A673 (cell line): ENCODE results near the gene IL12RB1. TPM values are rescaled to one million over a fixed set of nuclear protein-coding genes. Genes with fewer than 3 reads are reported as not detected.

Source experiments
- BruUV-seq: library from RNA; stranded (reverse); fragments of 400-500 nt; replicated peaks from 2 replicates; lab custom pipeline; 2021; lab: Mats Ljungman, UMichigan
- CTCF ChIA-PET: fragments of 300-600 bp; sonication (Branson Sonifier 250); formaldehyde crosslinking; loops from one replicate; lab custom pipeline; 2022; ENCODE audit warnings: antibody characterized with exemption; lab: Charles Lee
- POLR2A ChIA-PET: fragments of 300-600 bp; sonication (Branson Sonifier 250); formaldehyde crosslinking; loops from one replicate; lab custom pipeline; 2022; ENCODE audit warnings: antibody characterized with exemption; ENCODE audit not compliant: low non-redundant PET; lab: Charles Lee
- DNase-seq: peaks from one replicate; pipeline ENCODE4 v3.0.0-alpha.2; 2015; ENCODE audit warnings: low spot score
- H3K27ac ChIP-seq: fragments of 200-600 bp; sonication (generic); 2 replicates; pipeline ENCODE4 v1.5.1; 2016; ENCODE audit warnings: mixed run types, low read depth, mild to moderate bottlenecking, mixed read lengths, antibody characterized with exemption, low read length; ENCODE audit not compliant: poor library complexity, severe bottlenecking
- H3K27me3 ChIP-seq: fragments of 200-600 bp; sonication (generic); replicated peaks from 2 replicates; pipeline ENCODE4 v1.6.1; 2017; ENCODE audit warnings: mixed run types, low read depth, mild to moderate bottlenecking, mixed read lengths, antibody characterized with exemption, low read length; ENCODE audit not compliant: insufficient read depth, poor library complexity
- H3K36me3 ChIP-seq: fragments of 200-600 bp; sonication (generic); 2 replicates; pipeline ENCODE4 v1.6.1; 2016; ENCODE audit warnings: mixed run types, mild to moderate bottlenecking, mixed read lengths, antibody characterized with exemption, low read length; ENCODE audit not compliant: insufficient read depth, poor library complexity, severe bottlenecking
- H3K4me1 ChIP-seq: fragments of 200-600 bp; sonication (generic); 2 replicates; pipeline ENCODE4 v1.6.1; 2017; ENCODE audit warnings: mixed run types, mild to moderate bottlenecking, mixed read lengths, antibody characterized with exemption, low read length; ENCODE audit not compliant: insufficient read depth, poor library complexity, severe bottlenecking
- H3K4me3 ChIP-seq: fragments of 200-600 bp; sonication (generic); 2 replicates; pipeline ENCODE4 v1.5.1; 2016; ENCODE audit warnings: low read depth, mixed run types, mild to moderate bottlenecking, mixed read lengths, low read length; ENCODE audit not compliant: poor library complexity, severe bottlenecking
- H3K9me3 ChIP-seq: fragments of 200-600 bp; sonication (generic); 2 replicates; pipeline ENCODE4 v1.6.1; 2016; ENCODE audit warnings: mixed run types, low read depth, mild to moderate bottlenecking, mixed read lengths, antibody characterized with exemption, low read length; ENCODE audit not compliant: poor library complexity, severe bottlenecking
- EZH2 ChIP-seq: fragments of 200-600 bp; sonication (generic); IDR thresholded peaks from 2 replicates; pipeline ENCODE4 v1.6.1; 2017; ENCODE audit warnings: borderline replicate concordance, low read depth, mild to moderate bottlenecking, mixed read lengths, antibody characterized with exemption, low read length; ENCODE audit not compliant: poor library complexity, severe bottlenecking
- intact Hi-C: fragments of 100-400 bp; cut with micrococcal nuclease; formaldehyde crosslinking; loops from one replicate; pipeline ENCODE4 v1.10.0; 2022; ENCODE audit not compliant: unreplicated experiment
- total RNA-seq: library from RNA; stranded (reverse); gene quantifications from 2 replicates; pipeline ENCODE4 v1.2.3, GENCODE V29; 2021
- TF ChIP-seq, protein P1 (sequence below): fragments of 300-800, 200-600 bp; sonication (generic); conservative IDR thresholded peaks from 2 replicates; pipeline ENCODE4 v1.5.1; 2017; ENCODE audit warnings: low read depth, mild to moderate bottlenecking, antibody characterized with exemption, low read length, moderate library complexity, mixed read lengths

IL12RB1 gene
- total RNA-seq, 1 experiment from 2014 or later: not detected

DNA sequence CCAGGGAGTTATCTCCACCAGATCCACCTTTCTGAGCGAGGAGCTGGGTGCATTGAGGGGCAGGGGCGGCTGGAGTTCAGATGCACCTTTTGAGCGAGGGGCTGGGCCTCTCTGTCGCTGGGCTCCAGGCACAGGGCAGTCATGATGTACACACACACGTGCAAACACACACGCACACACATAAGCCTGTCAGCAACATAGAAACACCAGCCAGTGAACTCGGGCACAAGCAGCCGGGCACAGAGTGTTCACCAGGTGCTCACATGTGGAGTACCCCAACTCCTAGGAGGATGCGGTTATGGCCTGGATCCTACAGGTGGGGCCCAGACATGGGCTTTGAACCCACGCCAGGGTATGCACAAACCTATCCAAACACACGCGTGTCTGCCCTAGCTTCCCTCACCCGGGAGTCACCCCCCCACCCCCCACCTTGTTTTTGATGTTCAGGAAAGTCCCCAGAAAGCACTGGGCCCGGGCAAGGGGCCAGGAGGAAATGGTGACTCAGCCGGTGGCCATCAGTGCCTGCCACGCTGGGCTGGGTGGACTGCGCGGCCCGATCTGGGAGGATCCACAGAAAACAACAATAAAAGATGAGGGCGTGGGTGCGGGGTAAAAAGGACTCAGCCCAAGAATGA lies 65.5 kb downstream of the IL12RB1 start:
- BruUV-seq: no TSS peak
- no peaks in the 10 kb centered on the region for H3K27me3 ChIP-seq
- H3K36me3 ChIP-seq: no peaks in the 10 kb centered on the region
- POLR2A ChIA-PET: no interaction called here
- H3K27ac ChIP-seq: peak overlapping the region; percentile 51
- TF ChIP-seq, protein P1, sequence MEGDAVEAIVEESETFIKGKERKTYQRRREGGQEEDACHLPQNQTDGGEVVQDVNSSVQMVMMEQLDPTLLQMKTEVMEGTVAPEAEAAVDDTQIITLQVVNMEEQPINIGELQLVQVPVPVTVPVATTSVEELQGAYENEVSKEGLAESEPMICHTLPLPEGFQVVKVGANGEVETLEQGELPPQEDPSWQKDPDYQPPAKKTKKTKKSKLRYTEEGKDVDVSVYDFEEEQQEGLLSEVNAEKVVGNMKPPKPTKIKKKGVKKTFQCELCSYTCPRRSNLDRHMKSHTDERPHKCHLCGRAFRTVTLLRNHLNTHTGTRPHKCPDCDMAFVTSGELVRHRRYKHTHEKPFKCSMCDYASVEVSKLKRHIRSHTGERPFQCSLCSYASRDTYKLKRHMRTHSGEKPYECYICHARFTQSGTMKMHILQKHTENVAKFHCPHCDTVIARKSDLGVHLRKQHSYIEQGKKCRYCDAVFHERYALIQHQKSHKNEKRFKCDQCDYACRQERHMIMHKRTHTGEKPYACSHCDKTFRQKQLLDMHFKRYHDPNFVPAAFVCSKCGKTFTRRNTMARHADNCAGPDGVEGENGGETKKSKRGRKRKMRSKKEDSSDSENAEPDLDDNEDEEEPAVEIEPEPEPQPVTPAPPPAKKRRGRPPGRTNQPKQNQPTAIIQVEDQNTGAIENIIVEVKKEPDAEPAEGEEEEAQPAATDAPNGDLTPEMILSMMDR: no peak
- TF ChIP-seq EZH2: no peak
- no peaks in the 10 kb centered on the region for H3K9me3 ChIP-seq
- peak; percentile 80 for DNase-seq
- intact Hi-C loops: no loop called here
- H3K4me3 ChIP-seq: no peak overlapping the region
- peaks cover 43% of the 10 kb centered on the region for H3K4me1 ChIP-seq
- CTCF ChIA-PET: interaction anchor here (1.0 kb wide), 1 partner anchor 13 kb away, joined by 7 read pairs; the partner anchor contains the start of gene ARRDC2

DNA sequence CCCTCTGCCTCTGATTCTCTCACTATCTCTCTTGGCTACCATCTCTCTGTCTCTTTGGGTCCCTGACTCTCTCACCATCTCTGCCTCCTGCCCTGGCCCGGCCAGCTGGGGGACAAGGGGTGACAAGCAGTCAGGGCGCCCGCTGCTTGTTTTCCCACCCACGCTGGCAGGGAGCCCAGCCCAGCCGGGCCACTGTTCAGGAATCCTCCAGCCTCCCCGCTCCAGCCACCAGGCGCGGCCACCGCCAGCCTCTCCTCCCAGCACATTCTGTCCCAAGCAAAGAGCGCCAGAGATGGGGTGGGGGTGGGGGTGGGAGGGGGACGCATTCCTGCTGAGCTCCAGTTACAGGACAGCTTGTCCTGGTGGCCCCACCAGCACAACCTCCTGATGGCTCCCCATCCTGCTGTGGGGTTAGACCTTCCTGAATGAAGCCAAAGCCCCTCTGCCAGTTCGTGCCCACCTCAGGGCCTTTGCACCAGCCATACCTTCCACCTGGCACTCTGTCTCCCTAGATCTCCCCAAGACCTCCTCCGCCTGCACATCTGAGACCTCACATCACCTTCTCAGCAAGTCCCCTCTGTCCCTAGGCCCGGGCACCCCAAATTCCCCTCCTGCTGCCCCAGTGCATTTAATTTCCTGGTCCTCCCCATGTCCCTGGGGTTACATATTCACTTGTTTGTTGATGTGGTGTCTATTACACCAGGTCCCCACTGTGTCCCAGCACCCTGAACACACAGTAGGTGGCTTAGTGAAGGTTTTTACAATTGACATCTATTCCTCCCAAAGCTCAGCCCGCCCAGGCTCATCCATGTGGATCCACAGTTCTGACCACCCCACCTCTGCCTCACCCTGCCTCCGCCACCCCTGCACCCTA lies 66.3 kb downstream of the IL12RB1 start:
- peaks cover 3% of the 10 kb centered on the region for H3K36me3 ChIP-seq
- H3K4me1 ChIP-seq: peaks cover 43% of the 10 kb centered on the region
- H3K27ac ChIP-seq: peak overlapping the region; percentile 51
- no peak for DNase-seq
- no peaks in the 10 kb centered on the region for H3K27me3 ChIP-seq
- no TSS peak for BruUV-seq
- H3K9me3 ChIP-seq: no peaks in the 10 kb centered on the region
- POLR2A ChIA-PET: no interaction called here
- TF ChIP-seq EZH2: no peak
- TF ChIP-seq, protein P1: no peak
- CTCF ChIA-PET: interaction anchor here (1.0 kb wide), 1 partner anchor 12 kb away, joined by 7 read pairs; the partner anchor contains the start of gene ARRDC2
- intact Hi-C loops: no loop called here
- no peak overlapping the region for H3K4me3 ChIP-seq

DNA sequence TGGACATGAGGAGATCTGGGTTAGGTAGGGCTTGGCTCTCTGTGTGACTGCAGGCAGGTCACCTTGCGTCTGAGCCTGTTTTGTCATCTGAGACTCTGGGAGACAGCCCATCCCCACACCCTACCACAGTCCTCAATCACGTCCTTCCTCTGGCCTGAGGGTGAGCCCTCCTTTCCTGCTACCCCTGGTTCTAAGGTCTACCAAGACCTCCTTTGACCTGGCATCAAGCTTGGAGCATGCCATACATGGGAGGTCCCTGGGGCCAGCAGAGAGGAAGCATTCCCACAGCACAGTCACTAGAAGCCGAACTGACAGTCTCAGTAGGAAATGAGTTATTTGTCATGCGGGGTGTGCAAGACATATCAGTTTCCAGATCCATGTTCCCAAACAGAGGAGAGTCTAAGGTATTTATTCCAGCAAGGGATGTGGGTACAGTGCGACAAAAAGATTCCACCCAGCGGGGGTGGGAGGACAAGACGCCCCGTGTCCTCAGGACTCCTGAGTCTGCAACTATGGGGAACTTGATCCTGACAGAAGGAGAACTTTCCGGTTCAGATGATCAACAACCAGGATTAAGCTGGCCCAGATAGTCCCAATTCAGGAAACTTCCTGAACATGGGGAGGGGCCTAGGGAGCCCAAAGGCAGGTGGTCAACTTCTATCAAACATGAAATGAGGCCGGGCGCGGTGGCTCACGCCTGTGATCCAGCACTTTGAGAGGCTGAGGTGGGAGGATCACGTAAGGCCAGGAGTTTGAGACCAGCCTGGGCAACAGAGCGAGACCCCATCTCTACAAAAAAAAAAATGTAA lies 69.3 kb downstream of the IL12RB1 start:
- Histone ChIP-seq H3K27me3 (no peaks in the 10 kb centered on the region), H3K36me3 (peaks cover 18% of the 10 kb centered on the region), H3K4me1 (peaks cover 24% of the 10 kb centered on the region), H3K4me3 (no peak overlapping the region), H3K27ac (peak overlapping the region; percentile 49), H3K9me3 (no peaks in the 10 kb centered on the region)
- intact Hi-C loops: no loop called here
- peak; percentile 35 for DNase-seq
- CTCF ChIA-PET: no interaction called here
- no TSS peak for BruUV-seq
- POLR2A ChIA-PET: no interaction called here
- TF ChIP-seq EZH2: no peak
- TF ChIP-seq, protein P1: no peak
